ENCODE data around the gene CDON. TPM values are rescaled to one million over a fixed set of nuclear protein-coding genes. Genes with fewer than 3 reads are reported as not detected.
"Not testable (repeated sequence)": the region's sequence is repeated elsewhere in the genome, so short reads cannot be mapped to it uniquely, and the experiment has no call there.

CDON gene
- total RNA-seq, 6 donors from 2014 or later, result 4.0 to 24.2 (median 13.5) TPM

GRCh38 chr11:125987066-125987641, 75.5 kb downstream of the CDON start:
- 60 to 62% methylated on average over 5 of the region's 5 CpGs for WGBS, 2 donors
- Histone ChIP-seq H3K27ac (no peak overlapping the region), H3K36me3 (peaks cover 0 to 4% (median 0%) of the 10 kb centered on the region in 4 donors), H3K4me1 (no peaks in the 10 kb centered on the region), H3K27me3 (no peaks in the 10 kb centered on the region), H3K9me3 (no peaks in the 10 kb centered on the region), H3K4me3 (no peak overlapping the region)
- TF ChIP-seq POLR2A (IDR thresholded peaks at IDR 0.05) (no peak), POLR2AphosphoS5 (IDR thresholded peaks at IDR 0.05) (no peak), EP300 (IDR thresholded peaks at IDR 0.05) (no peak)
- ATAC-seq (ENCODE audit: low FRiP score in 2 of 2), result no peak
- no peak for DNase-seq

- WGBS, 2 donors, result 96 to 99% methylated on average over 6 of the region's 6 CpGs
- not testable (repeated sequence) for DNase-seq; H3K36me3 ChIP-seq; ATAC-seq (ENCODE audit: low FRiP score in 2 of 2); H3K4me1 ChIP-seq; H3K27me3 ChIP-seq; H3K4me3 ChIP-seq; H3K27ac ChIP-seq; H3K9me3 ChIP-seq
Measured at GRCh38 chr11:125985956-125986355, 76.7 kb downstream of the CDON start.

DNA sequence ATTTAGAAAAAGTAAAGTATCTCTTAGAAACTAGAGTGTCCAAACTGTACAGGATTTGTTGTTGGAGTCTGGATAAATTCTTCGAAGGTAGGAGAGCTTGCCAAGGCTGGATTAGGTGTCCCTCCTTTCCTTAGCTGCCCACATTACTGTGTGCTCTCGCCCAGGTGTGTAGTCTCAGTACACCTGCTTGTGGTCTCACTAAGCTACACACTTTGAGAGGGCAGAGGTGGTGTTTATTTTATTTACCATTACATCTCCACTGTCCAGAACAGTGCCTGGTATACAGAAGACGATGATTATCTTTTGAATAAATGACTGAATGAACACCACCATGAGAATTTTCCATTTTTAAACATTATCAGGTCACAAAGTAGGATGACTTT, 80.3 kb downstream of the CDON start:
- TF ChIP-seq POLR2A (IDR thresholded peaks at IDR 0.05) (no peak), POLR2AphosphoS5 (IDR thresholded peaks at IDR 0.05) (no peak), EP300 (IDR thresholded peaks at IDR 0.05) (no peak)
- TF ChIP-seq, protein P1, sequence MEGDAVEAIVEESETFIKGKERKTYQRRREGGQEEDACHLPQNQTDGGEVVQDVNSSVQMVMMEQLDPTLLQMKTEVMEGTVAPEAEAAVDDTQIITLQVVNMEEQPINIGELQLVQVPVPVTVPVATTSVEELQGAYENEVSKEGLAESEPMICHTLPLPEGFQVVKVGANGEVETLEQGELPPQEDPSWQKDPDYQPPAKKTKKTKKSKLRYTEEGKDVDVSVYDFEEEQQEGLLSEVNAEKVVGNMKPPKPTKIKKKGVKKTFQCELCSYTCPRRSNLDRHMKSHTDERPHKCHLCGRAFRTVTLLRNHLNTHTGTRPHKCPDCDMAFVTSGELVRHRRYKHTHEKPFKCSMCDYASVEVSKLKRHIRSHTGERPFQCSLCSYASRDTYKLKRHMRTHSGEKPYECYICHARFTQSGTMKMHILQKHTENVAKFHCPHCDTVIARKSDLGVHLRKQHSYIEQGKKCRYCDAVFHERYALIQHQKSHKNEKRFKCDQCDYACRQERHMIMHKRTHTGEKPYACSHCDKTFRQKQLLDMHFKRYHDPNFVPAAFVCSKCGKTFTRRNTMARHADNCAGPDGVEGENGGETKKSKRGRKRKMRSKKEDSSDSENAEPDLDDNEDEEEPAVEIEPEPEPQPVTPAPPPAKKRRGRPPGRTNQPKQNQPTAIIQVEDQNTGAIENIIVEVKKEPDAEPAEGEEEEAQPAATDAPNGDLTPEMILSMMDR (IDR thresholded peaks at IDR 0.05), result no peak
- WGBS, 2 donors, result 94 to 99% methylated on average over 3 of the region's 3 CpGs

DNA sequence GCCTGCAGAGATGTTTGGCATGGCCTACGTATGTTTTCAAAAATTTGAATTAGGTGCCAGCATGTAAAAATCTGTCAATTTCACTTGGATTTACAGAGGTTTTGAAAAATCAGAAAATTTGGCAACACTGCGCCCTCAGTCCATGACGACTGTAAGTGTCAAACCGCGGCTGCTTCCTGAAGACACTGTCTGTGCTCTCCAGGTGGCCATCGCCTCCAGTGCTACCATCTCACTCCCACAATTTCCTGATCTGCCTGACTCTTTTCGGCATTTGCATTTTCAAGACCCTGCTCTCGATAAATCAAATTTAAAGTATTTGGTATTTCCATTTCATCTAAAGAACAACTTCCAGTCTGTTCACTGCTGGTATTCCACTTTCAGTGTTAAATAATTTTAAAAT, 82.2 kb downstream of the CDON start:
- no peak for TF ChIP-seq POLR2AphosphoS5 (IDR thresholded peaks at IDR 0.05)
- TF ChIP-seq, protein P1 (IDR thresholded peaks at IDR 0.05), result no peak
- TF ChIP-seq EP300 (IDR thresholded peaks at IDR 0.05), result no peak
- TF ChIP-seq POLR2A (IDR thresholded peaks at IDR 0.05), result no peak
- DNase-seq, result no peak
- ATAC-seq (ENCODE audit: low FRiP score in 2 of 2), result no peak
- H3K27me3 ChIP-seq, result no peaks in the 10 kb centered on the region
- H3K36me3 ChIP-seq, result peaks cover 0 to 4% (median 0%) of the 10 kb centered on the region in 4 donors
- H3K27ac ChIP-seq, result no peak overlapping the region
- 81 to 85% methylated on average over 8 of the region's 8 CpGs for WGBS, 2 donors
- no peak overlapping the region for H3K4me3 ChIP-seq
- no peaks in the 10 kb centered on the region for H3K9me3 ChIP-seq
- no peaks in the 10 kb centered on the region for H3K4me1 ChIP-seq

More for the DNA sequence above, 80.3 kb downstream of the CDON start:
- Histone ChIP-seq H3K27me3 (no peaks in the 10 kb centered on the region), H3K36me3 (peaks cover 0 to 4% (median 0%) of the 10 kb centered on the region in 4 donors), H3K9me3 (no peaks in the 10 kb centered on the region), H3K27ac (no peak overlapping the region), H3K4me3 (no peak overlapping the region), H3K4me1 (no peaks in the 10 kb centered on the region)
- ATAC-seq (ENCODE audit: low FRiP score in 2 of 2) (no peak), DNase-seq (no peak)

DNA sequence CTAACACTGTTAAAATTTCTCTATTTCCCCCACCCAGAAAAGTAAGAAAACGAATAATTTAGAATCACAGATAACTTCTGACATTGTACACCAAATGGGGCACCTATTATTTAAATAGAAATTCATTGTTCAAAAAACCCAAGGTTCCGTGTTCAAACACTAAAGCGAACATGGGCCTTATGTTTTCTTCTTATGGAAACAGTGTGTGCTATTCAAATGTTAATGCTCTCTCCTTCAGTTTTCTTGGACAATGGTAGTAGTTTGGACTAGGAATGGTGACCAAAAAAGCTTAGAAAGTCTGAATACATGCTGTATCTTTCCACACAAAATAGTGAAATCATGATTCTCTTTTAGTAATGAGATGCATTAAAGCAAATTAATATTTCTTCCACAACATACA, 83.2 kb downstream of the CDON start:
- 84 to 90% methylated on average over 3 of the region's 3 CpGs for WGBS, 2 donors
- Histone ChIP-seq H3K9me3 (no peaks in the 10 kb centered on the region), H3K36me3 (peaks cover 0 to 4% (median 0%) of the 10 kb centered on the region in 4 donors), H3K4me1 (no peaks in the 10 kb centered on the region), H3K27ac (no peak overlapping the region), H3K27me3 (no peaks in the 10 kb centered on the region), H3K4me3 (no peak overlapping the region)
- no peak for ATAC-seq (ENCODE audit: low FRiP score in 2 of 2)
- TF ChIP-seq, protein P1 (IDR thresholded peaks at IDR 0.05), result no peak
- no peak for TF ChIP-seq EP300 (IDR thresholded peaks at IDR 0.05)
- no peak for TF ChIP-seq POLR2AphosphoS5 (IDR thresholded peaks at IDR 0.05)
- TF ChIP-seq POLR2A (IDR thresholded peaks at IDR 0.05), result no peak
- no peak for DNase-seq

DNA sequence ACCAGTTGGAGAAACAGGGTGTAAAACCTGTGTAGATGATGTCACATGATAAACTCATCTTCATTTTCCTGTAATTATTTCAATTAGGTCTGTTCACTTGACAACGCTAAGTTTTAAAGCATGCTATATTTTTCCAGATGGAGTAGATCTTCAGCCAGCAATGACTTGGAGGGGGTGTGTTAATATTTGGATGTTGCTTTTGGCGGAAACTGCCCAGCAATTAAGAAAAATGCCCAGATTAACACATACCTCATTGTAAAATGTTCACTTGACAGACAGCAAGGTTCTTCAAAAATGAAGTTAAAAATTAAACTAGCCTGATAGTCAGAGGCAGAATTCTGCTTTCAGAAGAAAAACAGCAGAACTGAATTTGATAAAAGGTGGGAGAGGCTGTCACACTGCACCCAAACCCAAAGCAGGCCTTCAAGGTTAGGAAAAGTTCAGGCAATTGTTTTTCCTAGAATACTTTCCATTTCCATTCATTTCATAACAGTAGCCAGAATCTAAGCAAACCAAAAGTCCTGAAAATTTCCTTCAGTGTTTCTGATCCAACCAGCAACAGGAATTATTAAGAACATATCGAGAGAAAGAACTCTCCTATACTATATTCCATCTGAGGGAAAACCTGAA, 83.8 kb downstream of the CDON start:
- H3K36me3 ChIP-seq, result peaks cover 0 to 4% (median 0%) of the 10 kb centered on the region in 4 donors
- DNase-seq (no peak), ATAC-seq (ENCODE audit: low FRiP score in 2 of 2) (no peak)
- TF ChIP-seq POLR2A (IDR thresholded peaks at IDR 0.05), result no peak
- TF ChIP-seq, protein P1 (IDR thresholded peaks at IDR 0.05), result no peak
- H3K9me3 ChIP-seq, result no peaks in the 10 kb centered on the region
- no peaks in the 10 kb centered on the region for H3K4me1 ChIP-seq
- no peaks in the 10 kb centered on the region for H3K27me3 ChIP-seq
- 67 to 78% methylated on average over 3 of the region's 3 CpGs for WGBS, 2 donors
- no peak overlapping the region for H3K4me3 ChIP-seq
- H3K27ac ChIP-seq, result no peak overlapping the region
